ENCODE measurements around the gene TMEM154.

DNA sequence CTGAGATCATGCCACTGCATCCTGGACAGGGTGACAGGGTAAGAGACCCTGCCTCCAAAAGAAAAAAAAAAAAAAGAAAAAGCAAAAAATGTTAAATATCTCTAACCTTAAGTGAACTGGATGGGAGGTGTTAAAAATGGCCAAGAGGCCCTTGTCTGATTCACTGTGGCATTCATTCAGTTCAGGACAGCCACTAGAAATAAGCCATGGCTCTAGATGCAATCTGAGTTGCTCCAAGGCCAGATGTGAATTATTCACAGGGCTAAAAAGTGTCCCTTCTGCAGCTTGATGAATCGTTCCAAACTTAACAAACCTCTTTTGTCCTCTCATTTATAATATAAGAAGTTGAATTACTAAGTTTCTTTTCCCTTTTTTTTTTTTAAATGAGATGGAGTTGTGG, 80.2 kb downstream of the TMEM154 start:
- TF ChIP-seq, protein P1, sequence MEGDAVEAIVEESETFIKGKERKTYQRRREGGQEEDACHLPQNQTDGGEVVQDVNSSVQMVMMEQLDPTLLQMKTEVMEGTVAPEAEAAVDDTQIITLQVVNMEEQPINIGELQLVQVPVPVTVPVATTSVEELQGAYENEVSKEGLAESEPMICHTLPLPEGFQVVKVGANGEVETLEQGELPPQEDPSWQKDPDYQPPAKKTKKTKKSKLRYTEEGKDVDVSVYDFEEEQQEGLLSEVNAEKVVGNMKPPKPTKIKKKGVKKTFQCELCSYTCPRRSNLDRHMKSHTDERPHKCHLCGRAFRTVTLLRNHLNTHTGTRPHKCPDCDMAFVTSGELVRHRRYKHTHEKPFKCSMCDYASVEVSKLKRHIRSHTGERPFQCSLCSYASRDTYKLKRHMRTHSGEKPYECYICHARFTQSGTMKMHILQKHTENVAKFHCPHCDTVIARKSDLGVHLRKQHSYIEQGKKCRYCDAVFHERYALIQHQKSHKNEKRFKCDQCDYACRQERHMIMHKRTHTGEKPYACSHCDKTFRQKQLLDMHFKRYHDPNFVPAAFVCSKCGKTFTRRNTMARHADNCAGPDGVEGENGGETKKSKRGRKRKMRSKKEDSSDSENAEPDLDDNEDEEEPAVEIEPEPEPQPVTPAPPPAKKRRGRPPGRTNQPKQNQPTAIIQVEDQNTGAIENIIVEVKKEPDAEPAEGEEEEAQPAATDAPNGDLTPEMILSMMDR (IDR thresholded peaks at IDR 0.05; ENCODE audit: low read depth, low read length) = no peak
- TF ChIP-seq POLR2A (IDR thresholded peaks at IDR 0.05; ENCODE audit: extremely low read depth, insufficient read length) = no peak
- no peak for TF ChIP-seq MYC (IDR thresholded peaks at IDR 0.05; ENCODE audit: low read depth, low read length)
